PC-9 (cell line): ENCODE results near the gene RANGAP1. TPM values are rescaled to one million over a fixed set of nuclear protein-coding genes. Genes with fewer than 3 reads are reported as not detected.

Experiments
- BruUV-seq: library from RNA; stranded (reverse); fragments of 400-500 nt; replicated peaks from 2 replicates; lab custom pipeline; 2021; lab: Mats Ljungman, UMichigan
- CTCF ChIA-PET: fragments of 300-600 bp; sonication (Branson Sonifier 250); formaldehyde crosslinking; loops from one replicate; lab custom pipeline; 2022; ENCODE audit warnings: antibody characterized with exemption; lab: Charles Lee
- POLR2A ChIA-PET: fragments of 300-600 bp; sonication (Branson Sonifier 250); formaldehyde crosslinking; loops from one replicate; lab custom pipeline; 2022; ENCODE audit warnings: antibody characterized with exemption; ENCODE audit not compliant: unreplicated experiment; lab: Charles Lee
- DNase-seq, 2 experiments: peaks; one replicate each; pipeline versions ENCODE4 v3.0.0 to v3.0.0-alpha.2; 2015 to 2022; ENCODE audit warnings: mixed read lengths in 1 of 2
- H2AFZ ChIP-seq: fragments of 200-600 bp; sonication (generic); 2 replicates; pipeline ENCODE4 v1.8.1; 2017; ENCODE audit warnings: antibody characterized with exemption
- H3F3A ChIP-seq: fragments of 200-600 bp; sonication (generic); 2 replicates; pipeline ENCODE4 v1.8.1; 2017; ENCODE audit warnings: antibody characterized with exemption, mild to moderate bottlenecking, low read depth; ENCODE audit not compliant: insufficient read depth
- H3K27ac ChIP-seq: fragments of 200-600 bp; sonication (generic); 2 replicates; pipeline ENCODE4 v1.6.1; 2016; ENCODE audit warnings: mixed run types
- H3K27me3 ChIP-seq: fragments of 200-600 bp; sonication (generic); 2 replicates; pipeline ENCODE4 v1.6.1; 2016; ENCODE audit warnings: low read depth, mixed run types; ENCODE audit not compliant: insufficient read depth
- H3K36me3 ChIP-seq: fragments of 200-600 bp; sonication (generic); 2 replicates; pipeline ENCODE4 v1.6.1; 2016; ENCODE audit warnings: low read depth, mixed run types
- H3K4me1 ChIP-seq: fragments of 200-600 bp; sonication (generic); replicated peaks from 2 replicates; pipeline ENCODE4 v1.6.1; 2016; ENCODE audit warnings: mixed run types; ENCODE audit not compliant: insufficient read depth
- H3K4me2 ChIP-seq: fragments of 200-600 bp; sonication (generic); 2 replicates; pipeline ENCODE4 v1.6.1; 2017; ENCODE audit warnings: mixed run types
- H3K4me3 ChIP-seq: fragments of 200-600 bp; sonication (generic); 2 replicates; pipeline ENCODE4 v1.6.1; 2016; ENCODE audit warnings: mixed run types
- H3K79me2 ChIP-seq: fragments of 200-600 bp; sonication (generic); 2 replicates; pipeline ENCODE4 v1.6.1; 2017; ENCODE audit warnings: low read depth, mixed run types
- H3K9me2 ChIP-seq: fragments of 200-600 bp; sonication (generic); 2 replicates; pipeline ENCODE4 v1.8.1; 2017; ENCODE audit warnings: mild to moderate bottlenecking; ENCODE audit not compliant: insufficient read depth
- H3K9me3 ChIP-seq: fragments of 200-600 bp; sonication (generic); 2 replicates; pipeline ENCODE4 v1.8.1; 2016; ENCODE audit warnings: low read depth; ENCODE audit not compliant: insufficient read depth
- H4K20me1 ChIP-seq: fragments of 200-600 bp; sonication (generic); 2 replicates; pipeline ENCODE4 v1.8.1; 2017; ENCODE audit not compliant: insufficient read depth
- EZH2 ChIP-seq: fragments of 200-600 bp; sonication (generic); IDR thresholded peaks from 2 replicates; pipeline ENCODE4 v1.8.0; 2017; ENCODE audit warnings: antibody characterized with exemption, low read depth
- intact Hi-C: fragments of 100-400 bp; cut with micrococcal nuclease; formaldehyde crosslinking; loops from one replicate; pipeline ENCODE4 v1.10.0; 2022; ENCODE audit not compliant: unreplicated experiment
- total RNA-seq: library from RNA; stranded (reverse); gene quantifications from 2 replicates; pipeline ENCODE4 v1.2.3, GENCODE V29; 2021
- TF ChIP-seq, protein P1 (sequence below): fragments of 200-600 bp; sonication (generic); conservative IDR thresholded peaks from 2 replicates; pipeline ENCODE4 v1.6.1; 2017; ENCODE audit warnings: mixed run types, antibody characterized with exemption, mild to moderate bottlenecking, moderate library complexity

Gene RANGAP1
- total RNA-seq, 1 experiment from 2014 or later: 142 TPM

DNA sequence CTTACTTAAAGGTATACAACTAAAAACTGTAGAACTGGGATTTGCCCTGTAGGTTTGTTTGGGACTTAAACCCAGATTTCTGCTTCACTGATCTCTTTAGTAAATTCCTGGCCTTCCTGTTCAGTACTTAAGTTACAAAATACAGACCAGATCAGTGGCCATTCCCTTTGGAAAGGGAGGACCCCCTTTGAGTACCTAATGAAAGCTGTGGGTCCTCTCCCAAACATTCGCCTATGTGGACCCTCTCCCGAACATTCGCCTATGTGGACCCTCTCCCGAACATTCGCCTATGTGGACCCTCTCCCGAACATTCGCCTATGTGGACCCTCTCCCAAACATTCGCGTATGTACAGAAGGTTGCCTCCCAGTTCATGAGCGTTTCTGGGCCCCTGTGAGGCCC, 70.6 kb downstream of the RANGAP1 start:
- Histone ChIP-seq H4K20me1 (no peaks in the 10 kb centered on the region), H3F3A (no peaks in the 10 kb centered on the region; the same call in 1 of the 2 replicates), H2AFZ (no peak overlapping the region), H3K27ac (no peak overlapping the region), H3K79me2 (no peaks in the 10 kb centered on the region), H3K4me2 (no peak overlapping the region), H3K4me1 (no peaks in the 10 kb centered on the region), H3K27me3 (no peaks in the 10 kb centered on the region), H3K36me3 (peaks cover 13% of the 10 kb centered on the region; the same call in 1 of the 2 replicates), H3K4me3 (no peak overlapping the region), H3K9me3 (no peaks in the 10 kb centered on the region), H3K9me2 (no peaks in the 10 kb centered on the region)
- TF ChIP-seq EZH2: no peak
- TF ChIP-seq, protein P1, sequence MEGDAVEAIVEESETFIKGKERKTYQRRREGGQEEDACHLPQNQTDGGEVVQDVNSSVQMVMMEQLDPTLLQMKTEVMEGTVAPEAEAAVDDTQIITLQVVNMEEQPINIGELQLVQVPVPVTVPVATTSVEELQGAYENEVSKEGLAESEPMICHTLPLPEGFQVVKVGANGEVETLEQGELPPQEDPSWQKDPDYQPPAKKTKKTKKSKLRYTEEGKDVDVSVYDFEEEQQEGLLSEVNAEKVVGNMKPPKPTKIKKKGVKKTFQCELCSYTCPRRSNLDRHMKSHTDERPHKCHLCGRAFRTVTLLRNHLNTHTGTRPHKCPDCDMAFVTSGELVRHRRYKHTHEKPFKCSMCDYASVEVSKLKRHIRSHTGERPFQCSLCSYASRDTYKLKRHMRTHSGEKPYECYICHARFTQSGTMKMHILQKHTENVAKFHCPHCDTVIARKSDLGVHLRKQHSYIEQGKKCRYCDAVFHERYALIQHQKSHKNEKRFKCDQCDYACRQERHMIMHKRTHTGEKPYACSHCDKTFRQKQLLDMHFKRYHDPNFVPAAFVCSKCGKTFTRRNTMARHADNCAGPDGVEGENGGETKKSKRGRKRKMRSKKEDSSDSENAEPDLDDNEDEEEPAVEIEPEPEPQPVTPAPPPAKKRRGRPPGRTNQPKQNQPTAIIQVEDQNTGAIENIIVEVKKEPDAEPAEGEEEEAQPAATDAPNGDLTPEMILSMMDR: no peak
- CTCF ChIA-PET: no interaction called here
- no peak for DNase-seq
- POLR2A ChIA-PET: no interaction called here
- intact Hi-C loops: no loop called here
- BruUV-seq: no TSS peak

DNA sequence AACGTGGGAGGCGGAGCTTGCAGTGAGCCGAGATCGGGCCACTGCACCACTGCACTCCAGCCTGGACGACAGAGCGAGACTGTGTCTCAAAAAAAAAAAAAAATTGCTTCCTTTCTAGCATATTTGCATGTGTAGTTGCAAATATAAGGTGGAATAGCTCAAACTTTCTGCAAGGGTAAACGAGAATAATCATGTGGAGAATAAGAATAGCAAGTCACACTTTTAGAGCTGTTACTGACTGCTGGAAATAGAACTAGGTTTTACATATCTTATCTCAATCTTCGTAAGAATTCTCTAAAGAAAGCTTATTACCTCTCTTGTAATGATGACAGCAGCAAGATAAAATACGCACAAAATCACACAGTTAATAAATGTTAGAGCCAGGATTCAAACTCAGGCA, 79.3 kb downstream of the RANGAP1 start:
- intact Hi-C loops: no loop called here
- Histone ChIP-seq H3K79me2 (peaks cover 25% of the 10 kb centered on the region), H3K36me3 (0 out of 2 replicates have a peak, but pooled peaks cover 4% of the 10 kb centered on the region), H2AFZ (no peak overlapping the region), H3K4me1 (peaks cover 5% of the 10 kb centered on the region), H3K4me2 (no peak overlapping the region), H3K27me3 (no peaks in the 10 kb centered on the region), H3F3A (peaks cover 15% of the 10 kb centered on the region; the same call in 1 of the 2 replicates), H3K9me3 (no peaks in the 10 kb centered on the region), H3K9me2 (no peaks in the 10 kb centered on the region), H4K20me1 (no peaks in the 10 kb centered on the region), H3K4me3 (no peak overlapping the region), H3K27ac (no peak overlapping the region)
- CTCF ChIA-PET: no interaction called here
- DNase-seq: no peak
- TF ChIP-seq EZH2: no peak
- TF ChIP-seq, protein P1: no peak
- BruUV-seq: no TSS peak
- POLR2A ChIA-PET: interaction anchor here (0.6 kb wide), 1 partner anchor 37 kb away, joined by 4 read pairs; no protein-coding TSS in a partner anchor

DNA sequence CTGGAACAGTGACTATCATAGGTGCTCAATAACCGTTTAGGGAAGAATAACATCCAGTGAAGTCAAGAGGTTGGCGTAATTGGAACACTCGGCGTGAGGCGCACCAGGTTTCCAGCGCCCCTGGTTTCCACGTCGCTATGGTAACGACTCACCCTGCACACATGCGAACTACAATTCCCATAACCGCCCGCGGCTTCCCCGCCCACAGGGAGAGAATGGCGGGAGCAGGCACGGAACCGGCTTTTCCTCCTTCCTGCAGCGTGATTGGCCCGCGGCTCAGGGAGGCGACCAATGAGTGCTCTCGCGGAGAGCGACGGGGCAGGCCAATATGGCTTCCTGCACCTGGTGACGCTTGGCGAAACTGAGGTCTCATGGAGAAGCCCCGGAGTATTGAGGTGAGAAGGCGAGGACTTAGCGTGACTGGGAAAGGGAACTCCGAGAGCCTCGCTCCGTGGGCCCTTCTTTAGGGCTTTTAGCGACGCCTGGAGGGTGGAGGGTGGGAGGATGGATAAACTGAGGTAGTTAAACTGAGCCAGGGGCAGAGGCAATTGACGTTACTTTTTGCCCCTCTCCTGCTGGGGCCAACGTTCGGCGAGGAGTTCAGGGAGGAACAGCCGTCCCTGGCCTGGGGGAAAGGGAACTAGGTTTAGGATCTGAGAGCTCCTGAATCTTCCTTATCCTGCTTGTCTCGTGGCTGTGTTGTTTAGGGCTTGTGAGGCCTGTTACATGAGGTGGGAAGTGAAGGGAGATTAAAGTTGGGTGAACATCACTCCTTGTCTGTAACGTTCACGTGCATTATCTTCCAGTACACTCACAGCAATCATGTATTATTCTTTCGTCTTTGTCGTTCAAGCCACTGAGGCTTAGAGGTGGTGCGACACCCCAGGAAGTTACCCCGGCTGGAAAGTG, 80.7 kb downstream of the RANGAP1 start, which contains the start of gene L3MBTL2:
Gene L3MBTL2 (plus strand): TSS at position 321 of the 909 bp plus-strand sequence. CDS start 51 bp downstream, at position 372.
- no peaks in the 10 kb centered on the region for H3K9me2 ChIP-seq
- peaks cover 15% of the 10 kb centered on the region for H3K4me1 ChIP-seq
- ChIA-PET POLR2A (no interaction called here), CTCF (no interaction called here)
- TSS peak; percentile 52 for BruUV-seq
- no peaks in the 10 kb centered on the region for H3K27me3 ChIP-seq
- intact Hi-C loops: no loop called here
- peak within 1 kb of the TSS; percentile 69 for H3K27ac ChIP-seq
- H3K4me2 ChIP-seq: peak within 1 kb of the TSS; percentile 92
- H3K36me3 ChIP-seq: 0 out of 2 replicates have a peak, but pooled peaks cover 4% of the 10 kb centered on the region
- peak; percentile 94 to 97 for DNase-seq
- no peaks in the 10 kb centered on the region for H3K9me3 ChIP-seq
- H3K4me3 ChIP-seq: peak within 1 kb of the TSS; percentile 96
- no peaks in the 10 kb centered on the region for H4K20me1 ChIP-seq
- H2AFZ ChIP-seq: peak within 1 kb of the TSS; percentile 97
- peaks cover 25% of the 10 kb centered on the region for H3K79me2 ChIP-seq
- TF ChIP-seq, protein P1: no peak
- no peak for TF ChIP-seq EZH2
- peaks cover 17% of the 10 kb centered on the region; the same call in 1 of the 2 replicates for H3F3A ChIP-seq
